ENCODE measurements around the gene TMPRSS6.

TMPRSS6 gene

DNA sequence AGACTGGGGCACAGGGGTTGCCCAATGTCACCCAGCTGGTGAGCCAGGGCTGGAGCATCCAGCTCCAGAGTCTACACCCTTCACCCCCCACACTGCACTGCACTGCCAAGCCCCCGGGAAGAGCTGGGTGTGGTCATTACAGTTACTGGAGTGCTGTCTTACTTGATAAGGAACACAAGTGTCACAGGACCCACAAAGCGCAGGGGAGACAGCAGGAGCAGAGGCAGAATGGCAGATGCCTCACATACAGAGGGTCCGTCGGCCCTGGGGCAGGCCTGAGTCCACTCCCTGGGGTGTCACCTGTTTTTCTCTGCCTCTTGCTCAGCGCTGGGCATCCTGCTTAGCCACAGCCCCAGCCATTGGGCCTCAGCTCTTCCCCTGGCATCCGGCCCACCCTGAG lies 32.5 kb upstream of the TMPRSS6 start:
- DNase-seq (ENCODE audit: insufficient read length, low spot score) (no peak), FAIRE-seq (no peak)
- TF ChIP-seq PAX5 (IDR thresholded peaks at IDR 0.05; ENCODE audit: insufficient read depth, low read length, severe bottlenecking), result no peak
- TF ChIP-seq POLR2A (IDR thresholded peaks at IDR 0.05; ENCODE audit: low read depth, low read length), result no peak
- TF ChIP-seq POU2F2 (IDR thresholded peaks at IDR 0.05; ENCODE audit: low read depth, low read length), result no peak
- TF ChIP-seq TAF1 (IDR thresholded peaks at IDR 0.05; ENCODE audit: low read depth, low read length), result no peak
- TF ChIP-seq POLR2AphosphoS5 (IDR thresholded peaks at IDR 0.05; ENCODE audit: low read depth, low read length), result no peak
- no peak for TF ChIP-seq SPI1 (IDR thresholded peaks at IDR 0.05; ENCODE audit: low read depth, low read length)

DNA sequence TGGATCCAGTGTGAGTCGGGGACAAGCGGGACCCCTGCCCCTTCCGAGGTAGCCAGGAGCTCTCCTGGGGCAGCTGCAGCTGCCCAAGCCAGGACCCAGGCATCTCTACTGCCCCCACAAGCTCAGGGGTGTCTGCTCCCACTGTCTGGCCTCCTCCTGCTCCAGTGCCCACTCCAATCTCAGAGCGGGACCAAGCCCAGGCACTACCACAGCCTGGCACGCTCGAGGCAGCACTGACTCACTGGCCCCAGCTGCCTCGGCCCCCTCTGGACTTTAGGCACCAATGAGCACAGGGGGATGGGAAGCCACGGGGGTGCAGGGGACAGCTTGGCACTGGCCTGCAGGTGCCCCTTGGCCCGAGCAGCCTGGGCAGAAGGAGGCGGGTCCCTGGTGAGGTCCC lies 32.0 kb upstream of the TMPRSS6 start:
- no peak for TF ChIP-seq POLR2AphosphoS5 (IDR thresholded peaks at IDR 0.05; ENCODE audit: low read depth, low read length)
- no peak for FAIRE-seq
- no peak for DNase-seq (ENCODE audit: insufficient read length, low spot score)

DNA sequence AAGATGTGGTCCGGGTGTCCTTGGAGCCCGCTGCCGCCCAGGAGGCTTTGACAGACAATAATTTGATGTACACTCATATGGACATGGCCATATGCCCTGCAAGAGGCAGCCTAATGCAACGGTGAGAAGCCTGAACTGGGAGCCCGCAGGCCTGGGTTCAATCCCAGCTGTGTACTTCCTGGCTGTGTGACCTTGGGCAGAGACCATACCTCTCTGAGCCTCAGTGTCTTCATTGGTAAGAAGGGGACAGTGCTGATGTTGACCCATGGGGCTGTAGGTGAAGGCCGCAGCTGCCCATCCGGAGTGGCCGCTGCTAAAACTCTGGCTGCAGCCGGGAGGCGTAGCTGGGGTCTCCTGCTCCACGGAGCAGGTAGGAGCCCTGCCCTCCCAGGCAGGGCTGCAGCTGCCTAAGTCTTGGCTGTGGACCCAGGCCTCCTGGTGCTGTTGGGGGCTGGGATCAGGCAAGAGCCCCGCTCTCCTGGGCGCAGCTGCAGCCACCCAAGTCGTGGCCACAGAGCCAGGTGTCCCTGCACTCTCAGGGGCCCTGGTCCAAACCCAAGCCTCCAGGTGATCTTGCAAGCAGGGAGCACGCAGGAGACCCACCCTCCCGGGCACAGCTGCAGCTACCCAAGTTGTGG lies 31.3 kb upstream of the TMPRSS6 start:
- no peak for FAIRE-seq
- DNase-seq (ENCODE audit: insufficient read length, low spot score), result no peak
- no peak for TF ChIP-seq POLR2A (IDR thresholded peaks at IDR 0.05; ENCODE audit: low read depth, low read length)
- no peak for TF ChIP-seq POU2F2 (IDR thresholded peaks at IDR 0.05; ENCODE audit: low read depth, low read length)
- no peak for TF ChIP-seq PAX5 (IDR thresholded peaks at IDR 0.05; ENCODE audit: insufficient read depth, low read length, severe bottlenecking)
- no peak for TF ChIP-seq SPI1 (IDR thresholded peaks at IDR 0.05; ENCODE audit: low read depth, low read length)
- TF ChIP-seq POLR2AphosphoS5 (IDR thresholded peaks at IDR 0.05; ENCODE audit: low read depth, low read length), result no peak

DNA sequence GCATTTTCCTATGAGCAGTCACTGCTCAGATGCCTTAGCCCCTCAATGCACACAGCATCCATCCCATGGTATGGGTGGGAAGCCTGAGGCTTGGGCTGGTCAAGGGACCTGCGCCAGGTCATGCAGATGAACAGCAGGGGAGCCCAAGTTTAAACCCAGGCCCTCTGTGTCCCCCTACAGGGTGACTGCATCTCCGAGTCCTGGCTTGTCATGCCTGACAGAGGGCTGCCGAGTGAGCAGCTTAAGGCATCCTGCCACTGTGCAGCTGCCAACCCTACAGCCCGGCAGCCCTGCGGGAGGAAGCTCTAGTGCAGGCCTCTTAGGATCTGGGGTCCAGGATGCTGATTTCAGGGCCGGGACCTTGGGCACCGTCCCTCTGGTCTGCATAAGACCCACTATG lies 30.2 kb upstream of the TMPRSS6 start:
- FAIRE-seq (no peak), DNase-seq (ENCODE audit: insufficient read length, low spot score) (no peak)
- TF ChIP-seq POLR2AphosphoS5 (IDR thresholded peaks at IDR 0.05; ENCODE audit: low read depth, low read length), result no peak
- TF ChIP-seq POU2F2 (IDR thresholded peaks at IDR 0.05; ENCODE audit: low read depth, low read length), result no peak
- no peak for TF ChIP-seq TAF1 (IDR thresholded peaks at IDR 0.05; ENCODE audit: low read depth, low read length)
- TF ChIP-seq SPI1 (IDR thresholded peaks at IDR 0.05; ENCODE audit: low read depth, low read length), result no peak
- TF ChIP-seq POLR2A (IDR thresholded peaks at IDR 0.05; ENCODE audit: low read depth, low read length), result no peak
- no peak for TF ChIP-seq PAX5 (IDR thresholded peaks at IDR 0.05; ENCODE audit: insufficient read depth, low read length, severe bottlenecking)

DNA sequence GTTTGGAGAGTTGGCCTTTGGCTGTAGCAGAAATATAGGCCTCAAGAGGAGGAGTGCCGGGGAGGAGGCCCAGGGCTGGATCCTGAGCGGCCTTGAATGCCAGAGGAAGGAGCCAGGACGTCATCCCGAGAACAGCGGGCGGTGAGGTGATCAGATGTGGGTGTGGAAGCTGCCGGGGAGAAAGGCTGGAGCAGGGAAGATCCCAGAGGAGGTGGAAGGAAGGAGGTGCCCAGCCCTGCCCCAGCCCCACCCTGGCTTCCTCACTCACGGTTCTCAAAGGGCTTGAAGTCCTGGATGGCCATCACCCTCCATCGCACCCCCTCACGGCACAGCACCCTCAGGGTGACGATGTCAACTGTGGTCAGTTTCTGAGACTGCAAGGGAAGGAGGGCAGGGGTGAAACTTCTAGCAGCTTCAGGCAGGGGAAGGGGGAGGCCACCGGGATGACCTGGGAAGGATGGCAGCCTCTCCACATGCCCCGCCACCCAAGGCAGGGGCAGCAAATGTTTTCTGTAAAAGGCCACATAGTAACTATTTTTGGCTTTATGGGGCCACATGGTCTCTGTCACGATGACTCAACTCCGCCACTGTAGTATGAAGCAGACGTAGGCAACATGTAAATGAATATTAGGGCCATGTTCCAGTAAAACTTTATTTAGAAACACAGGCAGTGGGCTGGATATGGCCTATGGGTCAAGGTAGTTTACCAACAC lies 29.5 kb upstream of the TMPRSS6 start:
- no peak for TF ChIP-seq TAF1 (IDR thresholded peaks at IDR 0.05; ENCODE audit: low read depth, low read length)
- no peak for TF ChIP-seq POLR2A (IDR thresholded peaks at IDR 0.05; ENCODE audit: low read depth, low read length)
- no peak for TF ChIP-seq POLR2AphosphoS5 (IDR thresholded peaks at IDR 0.05; ENCODE audit: low read depth, low read length)
- no peak for TF ChIP-seq SPI1 (IDR thresholded peaks at IDR 0.05; ENCODE audit: low read depth, low read length)
- TF ChIP-seq PAX5 (IDR thresholded peaks at IDR 0.05; ENCODE audit: insufficient read depth, low read length, severe bottlenecking), result no peak
- TF ChIP-seq POU2F2 (IDR thresholded peaks at IDR 0.05; ENCODE audit: low read depth, low read length), result no peak
- FAIRE-seq (peak; percentile 47), DNase-seq (ENCODE audit: insufficient read length, low spot score) (no peak)

DNA sequence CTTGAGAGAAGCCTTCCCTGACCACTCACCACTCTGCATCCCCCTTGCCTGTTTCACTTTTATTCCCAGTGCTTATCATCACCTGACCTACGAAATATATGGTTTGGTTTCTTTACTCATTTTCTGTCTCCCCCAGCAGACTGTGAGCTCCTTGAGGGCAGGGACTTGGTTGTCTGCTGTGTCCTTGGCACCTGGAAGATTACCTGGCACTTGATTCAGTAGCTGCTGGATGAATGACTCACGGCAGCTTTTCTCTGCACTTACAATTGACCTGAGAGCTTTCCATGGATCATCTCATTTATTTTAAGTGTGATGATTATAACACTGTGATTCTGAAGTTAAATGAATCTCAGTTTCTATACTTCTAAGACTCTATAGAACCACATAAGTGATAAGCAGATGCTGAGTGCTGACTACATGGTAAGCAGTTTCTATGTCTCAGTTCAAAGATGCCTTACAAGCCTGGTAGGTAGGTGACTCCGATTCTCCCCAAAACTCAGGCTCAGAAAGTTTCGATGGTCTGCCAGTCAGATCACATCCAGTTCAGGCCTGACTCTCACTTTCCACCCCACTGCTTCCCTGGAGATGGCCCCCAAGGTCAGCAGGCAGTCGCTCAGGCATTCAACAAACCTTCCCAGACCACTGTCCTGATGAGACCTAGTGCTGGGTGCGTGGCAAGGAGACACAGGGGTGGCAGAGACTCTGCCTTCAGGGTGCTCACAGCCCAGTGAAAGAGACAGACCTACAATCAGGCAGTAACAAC lies 28.6 kb upstream of the TMPRSS6 start:
- TF ChIP-seq PAX5 (IDR thresholded peaks at IDR 0.05; ENCODE audit: insufficient read depth, low read length, severe bottlenecking) (no peak), POU2F2 (IDR thresholded peaks at IDR 0.05; ENCODE audit: low read depth, low read length) (no peak), SPI1 (IDR thresholded peaks at IDR 0.05; ENCODE audit: low read depth, low read length) (no peak)
- DNase-seq (ENCODE audit: insufficient read length, low spot score), result no peak
- FAIRE-seq, result no peak

DNA sequence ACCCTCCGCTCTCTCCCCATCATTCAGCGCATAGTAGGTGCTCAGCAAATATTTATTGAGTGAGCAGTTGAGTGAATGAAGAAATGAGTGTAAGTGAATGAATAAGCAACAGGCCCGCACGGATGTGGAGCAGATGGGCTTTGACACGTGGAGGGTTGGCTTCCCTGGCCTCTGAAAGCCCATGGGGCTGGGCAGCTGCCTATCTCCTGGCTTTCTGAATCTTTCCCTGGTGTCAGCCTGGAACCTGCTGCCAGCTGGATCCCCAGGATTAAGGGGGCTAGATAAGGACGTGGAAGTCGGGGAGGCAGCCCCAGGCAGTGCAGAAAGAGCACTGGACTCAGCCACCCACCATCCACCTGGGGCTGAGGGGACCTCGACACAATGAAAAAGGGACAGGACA lies 27.6 kb upstream of the TMPRSS6 start:
- FAIRE-seq, result no peak
- DNase-seq (ENCODE audit: insufficient read length, low spot score), result no peak
- TF ChIP-seq POLR2A (IDR thresholded peaks at IDR 0.05; ENCODE audit: low read depth, low read length), result no peak
- no peak for TF ChIP-seq SPI1 (IDR thresholded peaks at IDR 0.05; ENCODE audit: low read depth, low read length)
- no peak for TF ChIP-seq POU2F2 (IDR thresholded peaks at IDR 0.05; ENCODE audit: low read depth, low read length)
- no peak for TF ChIP-seq POLR2AphosphoS5 (IDR thresholded peaks at IDR 0.05; ENCODE audit: low read depth, low read length)
- TF ChIP-seq PAX5 (IDR thresholded peaks at IDR 0.05; ENCODE audit: insufficient read depth, low read length, severe bottlenecking), result no peak
- TF ChIP-seq TAF1 (IDR thresholded peaks at IDR 0.05; ENCODE audit: low read depth, low read length), result no peak

DNA sequence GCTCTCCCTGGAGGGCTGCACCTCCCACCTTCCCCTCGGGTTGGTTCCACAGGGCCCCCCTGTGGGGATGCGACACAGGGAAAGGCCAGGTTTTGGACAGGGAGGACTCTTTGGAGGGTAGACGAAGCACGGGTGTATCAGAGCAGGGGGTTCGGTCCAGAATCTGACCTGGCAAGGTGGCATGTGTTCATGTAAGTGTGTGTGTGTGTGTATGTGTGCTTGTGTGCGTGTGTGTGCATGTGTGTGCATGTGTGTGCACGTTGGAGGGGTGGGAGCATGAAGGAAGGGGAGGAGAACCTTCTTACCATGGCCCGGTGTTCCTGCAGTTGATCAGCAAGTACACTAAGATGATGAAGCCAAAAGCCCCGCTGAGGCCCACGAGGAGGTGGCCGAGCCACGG lies 25.5 kb upstream of the TMPRSS6 start:
- TF ChIP-seq POLR2AphosphoS5 (IDR thresholded peaks at IDR 0.05; ENCODE audit: low read depth, low read length) (no peak), SPI1 (IDR thresholded peaks at IDR 0.05; ENCODE audit: low read depth, low read length) (no peak), POU2F2 (IDR thresholded peaks at IDR 0.05; ENCODE audit: low read depth, low read length) (no peak), PAX5 (IDR thresholded peaks at IDR 0.05; ENCODE audit: insufficient read depth, low read length, severe bottlenecking) (no peak), POLR2A (IDR thresholded peaks at IDR 0.05; ENCODE audit: low read depth, low read length) (no peak), TAF1 (IDR thresholded peaks at IDR 0.05; ENCODE audit: low read depth, low read length) (no peak)
- no peak for DNase-seq (ENCODE audit: insufficient read length, low spot score)
- FAIRE-seq, result no peak

DNA sequence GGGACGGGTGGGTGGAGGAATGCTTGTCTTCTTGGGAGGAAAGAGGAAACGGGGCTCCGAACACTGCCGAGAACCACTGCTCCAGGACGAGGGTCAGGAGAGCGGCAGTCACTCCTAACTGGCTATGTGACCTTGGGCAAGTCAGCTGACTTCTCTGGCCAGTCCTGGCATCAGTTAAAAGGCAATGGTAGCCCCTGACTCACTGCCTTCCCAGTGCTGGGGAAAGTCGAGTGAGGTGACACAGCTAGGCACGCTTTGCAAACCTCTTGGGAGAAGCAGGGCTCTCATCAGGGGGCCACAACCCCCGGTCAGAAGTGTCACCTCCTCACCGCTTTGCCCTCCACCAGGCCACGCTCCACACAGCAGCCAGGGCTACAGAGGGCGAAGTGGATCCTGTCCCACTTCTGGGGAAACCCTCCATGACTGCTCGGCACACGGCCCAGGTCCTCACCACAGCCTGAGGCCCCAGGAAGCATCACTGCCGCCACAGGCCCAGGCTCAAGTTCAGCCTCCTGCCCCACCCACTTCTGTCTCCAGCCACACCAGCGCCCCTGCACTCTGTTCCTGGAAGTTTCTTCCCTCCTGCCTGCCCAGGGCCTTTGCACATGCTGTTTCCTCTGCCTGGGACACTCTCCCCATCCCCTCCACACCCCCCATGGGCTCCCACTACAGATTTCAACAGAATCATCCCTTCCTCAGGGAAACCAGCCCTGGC lies 23.9 kb upstream of the TMPRSS6 start:
- no peak for TF ChIP-seq PAX5 (IDR thresholded peaks at IDR 0.05; ENCODE audit: insufficient read depth, low read length, severe bottlenecking)
- FAIRE-seq, result peak; percentile 43
- DNase-seq (ENCODE audit: insufficient read length, low spot score), result no peak
